Activated CD4-positive, alpha-beta T cell treated with anti-CD3 and anti-CD28 coated beads, Interleukin-2, Interleukin-4, amounts not matched to agents 100 ng/mL and 50 ng/mL, durations not matched to agents 16 hours and 8 hours (primary cell): Measurements from ENCODE around the gene BNIP5.

Experiments used
- DNase-seq: peaks from one replicate; pipeline ENCODE4 v3.0.0-alpha.2; 2020; ENCODE audit warnings: low spot score

BNIP5 gene

DNA sequence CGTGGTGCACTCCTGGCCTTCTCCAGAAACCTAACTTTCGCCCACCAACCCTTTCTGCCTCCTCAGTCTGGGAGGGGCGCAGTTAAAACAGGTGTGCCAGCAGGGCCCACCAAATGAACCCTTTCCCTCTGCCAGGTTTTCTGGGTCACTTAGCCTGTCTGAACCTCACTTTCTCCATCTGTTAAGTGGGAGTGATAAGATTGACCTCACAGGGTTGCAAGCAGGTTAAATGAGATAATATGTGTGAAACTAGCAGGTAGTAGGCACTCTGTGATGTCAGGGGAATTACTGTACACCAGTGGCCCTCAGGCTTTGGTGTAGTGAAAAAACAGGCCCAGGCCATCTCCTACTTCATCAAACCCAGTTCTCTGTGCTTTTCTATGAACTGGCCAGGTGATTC, 14.1 kb downstream of the BNIP5 start:
- DNase-seq: no peak

DNA sequence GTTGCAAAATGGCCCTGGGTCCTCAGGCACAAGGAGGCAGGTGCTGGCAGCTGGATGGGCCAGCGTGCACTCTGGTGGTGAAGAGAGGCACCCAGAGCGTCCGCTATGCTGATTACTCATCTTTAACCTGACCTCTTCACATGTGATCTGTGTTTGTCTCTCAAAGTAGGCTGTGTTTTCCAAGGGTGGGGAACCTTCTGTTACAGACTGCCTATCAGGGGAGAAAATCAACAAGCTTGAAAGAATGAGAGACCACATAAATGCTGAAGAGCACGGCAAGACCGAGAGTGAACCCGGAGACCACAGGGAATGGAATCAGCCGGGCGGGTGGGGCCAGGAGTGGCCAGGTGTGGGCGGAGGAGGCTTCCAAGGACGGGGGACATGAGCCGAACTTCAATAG, 16.2 kb downstream of the BNIP5 start:
- DNase-seq: no peak

- DNase-seq: no peak
Observed at GRCh38 chr6:36319821-36320220, 16.9 kb downstream of the BNIP5 start.

DNA sequence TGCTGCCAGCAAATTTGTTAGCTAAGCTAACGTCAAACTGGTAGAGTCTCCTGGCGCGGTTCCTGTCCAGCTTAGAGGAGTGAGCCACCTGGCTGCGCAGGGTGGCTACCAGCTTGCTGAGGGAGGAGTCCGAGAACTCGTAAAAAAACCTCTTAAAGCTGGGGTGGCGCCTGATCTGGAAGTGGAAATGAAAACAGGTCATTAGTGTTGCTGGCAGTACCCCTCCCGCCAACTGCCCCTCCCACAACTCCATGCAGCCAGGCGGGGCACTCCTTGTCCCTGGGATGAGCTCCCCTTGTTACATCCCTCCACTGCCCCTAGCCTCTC, 17.3 kb downstream of the BNIP5 start:
- DNase-seq: no peak

GRCh38 chr6:36318690-36319435, 17.8 kb downstream of the BNIP5 start:
- DNase-seq: no peak

DNA sequence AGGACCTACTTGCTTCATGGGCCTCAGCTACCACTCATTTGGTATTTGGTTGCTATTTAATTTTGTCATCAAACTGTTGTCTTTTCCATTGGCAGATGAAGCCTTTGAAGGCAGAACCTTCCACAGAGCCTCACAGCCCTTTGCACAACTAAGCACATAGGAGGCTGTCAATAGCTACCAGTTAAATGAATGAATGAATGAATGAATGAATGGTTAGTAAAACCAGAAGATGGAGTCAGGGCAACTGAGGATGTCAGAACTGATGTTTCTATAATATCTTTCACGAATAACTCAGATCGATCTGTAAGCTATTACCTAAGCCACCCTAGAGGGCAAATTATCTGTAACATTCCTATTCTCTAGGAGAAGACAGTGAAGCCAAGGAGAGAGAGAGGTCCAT, 19.1 kb downstream of the BNIP5 start:
- DNase-seq: no peak

DNA sequence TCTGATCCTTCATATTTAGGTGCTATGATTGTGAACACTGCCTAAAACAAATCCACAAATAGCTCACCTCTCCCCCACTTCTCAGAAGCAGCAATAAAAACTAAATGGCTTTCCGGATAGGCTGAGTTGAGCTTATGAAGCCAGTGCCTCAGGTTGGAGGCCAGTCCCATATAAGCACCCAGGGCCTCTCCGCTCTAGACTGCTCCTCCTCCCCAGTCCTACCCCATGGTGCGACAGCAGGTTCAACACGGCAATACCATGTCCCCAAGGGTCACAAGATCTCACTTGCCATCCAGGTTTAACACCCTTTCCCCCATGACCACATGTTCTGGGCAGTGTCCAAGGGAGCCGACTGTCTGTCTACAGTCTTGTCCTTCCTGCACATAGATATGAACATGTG, 20.8 kb downstream of the BNIP5 start:
- DNase-seq: no peak

- no peak for DNase-seq
Observed at GRCh38 chr6:36314221-36315014, 22.3 kb downstream of the BNIP5 start.

DNA sequence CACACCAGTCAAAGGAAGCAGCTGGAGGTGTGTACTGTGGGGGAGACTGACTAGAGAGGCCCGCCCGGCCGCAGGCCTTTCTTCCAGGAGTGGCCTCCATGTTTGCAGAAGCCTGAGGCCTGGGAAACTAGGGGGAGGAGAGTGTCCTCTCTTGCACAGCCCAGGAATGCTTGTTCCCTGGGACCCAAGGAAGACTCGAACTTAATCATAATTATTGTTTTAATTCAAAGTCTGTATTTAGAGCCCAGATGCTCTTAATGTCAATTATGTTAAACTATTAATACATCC, 23.1 kb downstream of the BNIP5 start:
- no peak for DNase-seq

DNA sequence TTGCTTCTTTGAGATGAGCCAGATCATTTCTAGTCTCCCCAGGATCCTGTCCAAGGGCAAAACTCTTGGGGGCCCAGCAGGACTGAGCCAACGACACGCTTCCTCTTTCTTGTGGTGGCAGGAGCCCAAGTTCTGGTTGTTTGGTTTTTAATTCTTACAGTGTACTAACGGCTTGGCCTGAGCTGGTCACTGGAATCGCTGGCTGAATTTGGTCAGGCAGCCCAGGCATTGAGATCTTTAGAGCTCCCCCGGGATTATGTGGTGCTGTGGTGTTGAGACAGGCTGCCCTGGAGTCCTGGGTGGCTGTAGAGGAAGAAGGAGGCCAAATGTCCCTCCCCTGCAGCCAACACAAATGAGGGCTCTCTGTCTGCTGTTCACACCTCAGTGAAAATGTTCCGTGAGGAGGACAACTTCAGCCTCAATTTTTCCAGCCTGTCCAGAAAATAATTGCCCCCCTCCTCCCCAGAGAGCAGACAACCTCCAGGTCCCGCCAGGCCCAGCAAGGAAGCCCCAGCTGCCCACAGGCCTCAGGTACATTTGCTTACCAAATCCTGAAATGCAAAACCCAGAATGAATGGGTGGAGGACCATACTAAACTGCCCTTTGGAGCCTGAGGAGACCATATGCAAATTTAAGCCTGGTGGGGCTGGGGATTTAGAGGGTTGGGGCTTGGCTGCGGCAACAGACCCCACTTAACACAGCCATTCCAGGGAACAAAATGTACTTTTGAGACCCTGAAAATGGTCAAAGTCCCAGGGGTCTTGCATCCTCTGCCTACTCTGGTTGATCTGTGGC, 23.6 kb downstream of the BNIP5 start:
- DNase-seq: no peak

- no peak for DNase-seq
Observed at GRCh38 chr6:36309900-36310299, 26.8 kb downstream of the BNIP5 start.

GRCh38 chr6:36309203-36309602, 27.5 kb downstream of the BNIP5 start:
- DNase-seq: no peak

- no peak for DNase-seq
Observed at GRCh38 chr6:36308514-36308913, 28.2 kb downstream of the BNIP5 start.

DNA sequence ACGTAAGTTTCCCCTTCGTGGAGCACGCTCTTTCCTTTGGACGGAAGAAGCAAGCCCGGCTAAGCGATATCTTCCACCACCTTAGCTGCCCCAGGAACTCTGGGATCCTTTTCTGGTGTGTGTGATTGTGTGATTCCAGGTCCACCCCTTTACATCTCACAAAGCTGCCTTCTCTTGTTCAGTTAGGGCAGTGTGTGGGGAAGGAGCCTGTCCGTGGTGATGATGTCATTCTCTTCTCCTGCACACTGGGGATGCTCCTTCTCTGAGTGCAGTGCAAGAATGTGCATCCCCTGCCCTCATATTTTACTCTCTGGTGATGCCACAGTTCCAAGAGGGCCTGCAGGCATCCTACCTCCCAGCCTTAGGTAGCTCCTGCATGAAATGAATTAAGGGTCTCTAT, 30.3 kb downstream of the BNIP5 start:
- no peak for DNase-seq

DNA sequence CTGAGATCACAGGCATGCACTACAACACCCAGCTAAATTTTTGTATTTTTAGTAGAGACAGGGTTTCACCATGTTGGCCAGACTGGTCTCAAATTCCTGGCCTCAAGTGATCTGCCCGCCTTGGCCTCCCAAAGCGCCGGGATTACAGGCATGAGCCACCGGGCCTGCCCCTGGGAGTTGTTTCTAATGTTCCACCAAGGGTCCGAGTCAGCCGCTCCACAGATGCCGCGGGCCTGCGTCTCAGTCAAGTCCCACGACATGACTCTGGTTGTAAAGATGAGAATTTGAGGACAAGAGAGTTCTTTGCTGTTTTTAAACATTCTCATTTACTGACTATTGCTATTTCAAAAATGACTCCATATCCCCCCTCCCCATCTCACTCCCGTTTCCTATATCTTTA, 30.8 kb downstream of the BNIP5 start:
- no peak for DNase-seq

DNA sequence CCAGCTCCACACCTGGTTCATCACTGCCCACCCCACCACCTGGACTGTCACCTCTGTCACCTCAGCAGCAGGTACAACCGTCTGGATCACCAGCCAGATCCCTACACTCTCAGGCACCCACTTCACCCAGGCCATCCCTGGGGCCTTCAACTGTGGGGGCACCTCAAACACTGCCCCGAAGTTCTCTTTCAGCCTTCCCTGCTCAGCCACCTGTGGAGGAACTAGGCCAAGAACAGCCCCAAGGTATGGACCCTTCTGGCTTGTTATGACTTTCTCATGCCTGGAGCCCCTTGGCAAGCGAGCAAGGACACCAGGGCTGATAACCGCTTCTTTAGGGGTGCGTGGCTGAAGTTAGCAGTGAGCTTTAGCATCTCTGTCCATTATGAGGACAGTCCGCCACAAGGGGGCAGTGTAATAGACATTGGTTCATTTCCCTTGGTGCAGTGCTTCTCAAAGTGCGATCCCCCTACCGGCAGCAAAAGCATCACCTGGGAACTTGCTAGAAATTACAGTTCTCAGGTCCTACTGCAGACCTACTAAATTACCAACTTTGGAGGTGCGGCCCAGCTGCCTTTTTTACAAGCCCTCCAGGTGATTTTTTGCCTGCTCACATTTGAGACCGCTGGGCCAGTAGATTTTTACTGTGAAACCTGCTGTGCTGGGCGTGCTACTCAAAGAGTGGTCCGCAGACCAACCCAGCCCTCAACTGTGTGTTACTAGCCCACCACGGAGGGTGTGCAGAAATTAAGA, 34.3 kb downstream of the BNIP5 start:
- DNase-seq: peak; percentile 95

DNA sequence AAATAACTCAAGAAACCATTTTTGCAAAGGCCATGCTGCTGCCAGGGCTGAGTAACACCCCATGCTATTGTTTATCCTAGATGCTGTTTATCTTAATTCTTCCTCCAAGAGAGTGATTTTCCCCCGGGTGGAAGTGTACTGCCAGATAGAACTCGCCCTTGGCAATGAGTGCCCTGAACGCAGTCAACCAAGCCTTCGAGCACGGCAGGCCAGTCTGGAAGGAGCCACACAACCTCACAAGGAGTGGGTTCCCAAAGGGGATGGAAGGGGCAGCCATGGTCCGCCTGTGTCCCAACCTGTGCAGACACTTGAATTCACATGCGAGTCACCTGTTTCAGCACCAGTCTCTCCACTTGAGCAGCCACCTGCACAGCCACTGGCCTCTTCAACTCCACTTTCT, 34.9 kb downstream of the BNIP5 start:
- DNase-seq: no peak

GRCh38 chr6:36301085-36301658, 35.5 kb downstream of the BNIP5 start:
- DNase-seq: no peak

GRCh38 chr6:36298027-36298426, 38.7 kb downstream of the BNIP5 start:
- no peak for DNase-seq

DNA sequence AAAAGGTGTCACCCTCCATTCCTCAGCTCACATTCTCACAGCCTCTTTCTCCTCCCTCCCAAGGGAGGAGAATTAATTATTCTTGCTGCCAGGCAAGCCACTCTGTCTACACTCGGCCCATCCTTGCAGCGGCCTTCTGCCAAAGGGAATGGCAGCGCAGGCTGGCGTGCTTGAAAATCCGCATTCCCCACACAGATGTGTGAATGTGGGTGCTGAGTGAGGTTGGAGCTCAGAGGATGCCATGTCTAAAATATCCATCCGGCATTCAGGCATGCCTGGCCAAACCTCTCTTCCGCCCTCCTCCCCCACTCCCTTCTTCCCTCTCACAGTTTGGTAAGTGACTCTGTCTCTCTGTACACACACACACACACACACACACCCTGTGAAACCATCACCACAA, 39.2 kb downstream of the BNIP5 start:
- no peak for DNase-seq

- DNase-seq: no peak
Observed at GRCh38 chr6:36297051-36297450, 39.6 kb downstream of the BNIP5 start.

DNA sequence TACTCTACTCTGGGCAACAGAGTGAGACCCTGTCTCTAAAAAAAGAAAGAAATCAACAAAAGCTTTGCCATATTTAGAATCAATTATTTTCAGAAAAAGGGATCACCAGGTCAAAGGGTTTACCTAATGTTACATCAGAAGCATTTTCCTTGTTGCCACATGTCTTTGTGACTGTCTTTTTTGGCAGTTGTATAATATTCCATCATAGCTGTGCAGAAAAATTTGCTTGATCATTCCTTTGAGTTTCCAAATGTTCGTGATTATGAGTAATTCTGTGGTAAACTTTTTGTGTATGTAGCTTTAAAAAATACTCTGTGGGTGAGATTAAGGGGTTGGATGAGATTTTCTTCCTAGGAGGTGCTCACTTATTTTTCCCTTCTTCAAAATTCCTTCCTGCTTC, 40.4 kb downstream of the BNIP5 start:
- no peak for DNase-seq
